HEK293 (cell line): ENCODE data around the gene KLC1.

Experiments
- MYNN ChIP-seq: fragments of 450-650 bp; formaldehyde crosslinking; IDR thresholded peaks from 2 replicates; pipeline ENCODE4 v1.5.1; 2016; ENCODE audit warnings: missing biosample characterization, missing genetic modification characterization, borderline replicate concordance
- SP2 ChIP-seq: fragments of 450-650 bp; formaldehyde crosslinking; IDR thresholded peaks from 2 replicates; pipeline ENCODE4 v1.5.1; 2016; ENCODE audit warnings: missing biosample characterization, missing genetic modification characterization
- SP3 ChIP-seq: fragments of 450-650 bp; formaldehyde crosslinking; IDR thresholded peaks from 2 replicates; pipeline ENCODE4 v1.5.1; 2016; ENCODE audit warnings: missing biosample characterization, missing genetic modification characterization
- ZBTB8A ChIP-seq: fragments of 450-650 bp; formaldehyde crosslinking; IDR thresholded peaks from 2 replicates; pipeline ENCODE4 v1.5.1; 2016; ENCODE audit warnings: missing biosample characterization, missing genetic modification characterization
- ZNF121 ChIP-seq: fragments of 450-650 bp; formaldehyde crosslinking; IDR thresholded peaks from 2 replicates; pipeline ENCODE4 v1.5.1; 2016; ENCODE audit warnings: missing biosample characterization, missing genetic modification characterization
- ZNF274 ChIP-seq, 2 experiments: fragments of 200-500 bp in 1 of 2; fragments of 450-650 bp in 1 of 2; sonication (Bioruptor generic) in 1 of 2; formaldehyde crosslinking in 1 of 2; IDR thresholded peaks; 2 replicates each; pipeline versions ENCODE4 v1.5.1 to v1.6.1; 2014 to 2016; ENCODE audit warnings: borderline replicate concordance in 1 of 2, inconsistent platforms in 1 of 2, low read length in 1 of 2, missing biosample characterization in 1 of 2, missing genetic modification characterization in 1 of 2
- ZNF324 ChIP-seq: fragments of 450-650 bp; formaldehyde crosslinking; IDR thresholded peaks from 2 replicates; pipeline ENCODE4 v1.5.1; 2016; ENCODE audit warnings: missing biosample characterization, missing genetic modification characterization
- ZNF558 ChIP-seq: fragments of 450-650 bp; formaldehyde crosslinking; IDR thresholded peaks from 2 replicates; pipeline ENCODE4 v1.5.1; 2016; ENCODE audit warnings: missing biosample characterization, missing genetic modification characterization
- TF ChIP-seq, protein P1 (sequence below): fragments of 450-650 bp; formaldehyde crosslinking; IDR thresholded peaks from 2 replicates; pipeline ENCODE4 v1.5.1; 2016; ENCODE audit warnings: missing biosample characterization, missing genetic modification characterization
- TF ChIP-seq, protein P2 (sequence below): fragments of 450-650 bp; formaldehyde crosslinking; IDR thresholded peaks from 2 replicates; pipeline ENCODE4 v1.5.1; 2016; ENCODE audit warnings: missing biosample characterization, missing genetic modification characterization
- TF ChIP-seq, protein P3 (sequence below): fragments of 450-650 bp; formaldehyde crosslinking; IDR thresholded peaks from 2 replicates; pipeline ENCODE4 v1.5.1; 2016; ENCODE audit warnings: missing biosample characterization, missing genetic modification characterization
- TF ChIP-seq, protein P4 (sequence below): fragments of 450-650 bp; formaldehyde crosslinking; IDR thresholded peaks from 2 replicates; pipeline ENCODE4 v1.5.1; 2016; ENCODE audit warnings: missing biosample characterization, missing genetic modification characterization
- TF ChIP-seq, protein P5 (sequence below): fragments of 450-650 bp; formaldehyde crosslinking; IDR thresholded peaks from 2 replicates; pipeline ENCODE4 v1.5.1; 2016; ENCODE audit warnings: missing biosample characterization, missing genetic modification characterization

DNA sequence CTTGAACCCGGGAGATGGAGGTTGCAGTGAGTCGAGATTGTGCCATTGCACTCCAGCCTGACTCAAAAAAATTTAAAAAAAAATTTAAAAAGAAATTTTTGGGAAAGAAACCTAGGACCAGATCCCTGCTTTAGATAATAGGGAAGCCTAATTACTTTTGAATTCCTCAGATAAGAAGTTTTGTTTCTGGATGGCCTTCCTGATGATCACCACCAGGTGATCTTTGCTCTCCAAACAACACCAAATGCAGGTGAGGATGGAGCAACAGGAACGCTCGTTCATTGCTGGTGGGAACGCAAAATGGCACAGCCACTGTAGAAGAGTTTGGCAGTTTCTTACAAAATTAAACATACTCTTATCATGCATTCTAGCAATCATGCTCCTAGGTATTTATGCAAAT lies 28.5 kb upstream of the KLC1 start:
- TF ChIP-seq, protein P1, sequence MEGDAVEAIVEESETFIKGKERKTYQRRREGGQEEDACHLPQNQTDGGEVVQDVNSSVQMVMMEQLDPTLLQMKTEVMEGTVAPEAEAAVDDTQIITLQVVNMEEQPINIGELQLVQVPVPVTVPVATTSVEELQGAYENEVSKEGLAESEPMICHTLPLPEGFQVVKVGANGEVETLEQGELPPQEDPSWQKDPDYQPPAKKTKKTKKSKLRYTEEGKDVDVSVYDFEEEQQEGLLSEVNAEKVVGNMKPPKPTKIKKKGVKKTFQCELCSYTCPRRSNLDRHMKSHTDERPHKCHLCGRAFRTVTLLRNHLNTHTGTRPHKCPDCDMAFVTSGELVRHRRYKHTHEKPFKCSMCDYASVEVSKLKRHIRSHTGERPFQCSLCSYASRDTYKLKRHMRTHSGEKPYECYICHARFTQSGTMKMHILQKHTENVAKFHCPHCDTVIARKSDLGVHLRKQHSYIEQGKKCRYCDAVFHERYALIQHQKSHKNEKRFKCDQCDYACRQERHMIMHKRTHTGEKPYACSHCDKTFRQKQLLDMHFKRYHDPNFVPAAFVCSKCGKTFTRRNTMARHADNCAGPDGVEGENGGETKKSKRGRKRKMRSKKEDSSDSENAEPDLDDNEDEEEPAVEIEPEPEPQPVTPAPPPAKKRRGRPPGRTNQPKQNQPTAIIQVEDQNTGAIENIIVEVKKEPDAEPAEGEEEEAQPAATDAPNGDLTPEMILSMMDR (tag by site-specific recombination): no peak
- no peak for TF ChIP-seq ZBTB8A (tag by site-specific recombination)
- TF ChIP-seq ZNF274 (IDR thresholded peaks at IDR 0.05; ENCODE audit: low read length): no peak
- no peak for TF ChIP-seq ZNF274 (tag by site-specific recombination; IDR thresholded peaks at IDR 0.05; ENCODE audit: borderline replicate concordance)
- TF ChIP-seq, protein P2, sequence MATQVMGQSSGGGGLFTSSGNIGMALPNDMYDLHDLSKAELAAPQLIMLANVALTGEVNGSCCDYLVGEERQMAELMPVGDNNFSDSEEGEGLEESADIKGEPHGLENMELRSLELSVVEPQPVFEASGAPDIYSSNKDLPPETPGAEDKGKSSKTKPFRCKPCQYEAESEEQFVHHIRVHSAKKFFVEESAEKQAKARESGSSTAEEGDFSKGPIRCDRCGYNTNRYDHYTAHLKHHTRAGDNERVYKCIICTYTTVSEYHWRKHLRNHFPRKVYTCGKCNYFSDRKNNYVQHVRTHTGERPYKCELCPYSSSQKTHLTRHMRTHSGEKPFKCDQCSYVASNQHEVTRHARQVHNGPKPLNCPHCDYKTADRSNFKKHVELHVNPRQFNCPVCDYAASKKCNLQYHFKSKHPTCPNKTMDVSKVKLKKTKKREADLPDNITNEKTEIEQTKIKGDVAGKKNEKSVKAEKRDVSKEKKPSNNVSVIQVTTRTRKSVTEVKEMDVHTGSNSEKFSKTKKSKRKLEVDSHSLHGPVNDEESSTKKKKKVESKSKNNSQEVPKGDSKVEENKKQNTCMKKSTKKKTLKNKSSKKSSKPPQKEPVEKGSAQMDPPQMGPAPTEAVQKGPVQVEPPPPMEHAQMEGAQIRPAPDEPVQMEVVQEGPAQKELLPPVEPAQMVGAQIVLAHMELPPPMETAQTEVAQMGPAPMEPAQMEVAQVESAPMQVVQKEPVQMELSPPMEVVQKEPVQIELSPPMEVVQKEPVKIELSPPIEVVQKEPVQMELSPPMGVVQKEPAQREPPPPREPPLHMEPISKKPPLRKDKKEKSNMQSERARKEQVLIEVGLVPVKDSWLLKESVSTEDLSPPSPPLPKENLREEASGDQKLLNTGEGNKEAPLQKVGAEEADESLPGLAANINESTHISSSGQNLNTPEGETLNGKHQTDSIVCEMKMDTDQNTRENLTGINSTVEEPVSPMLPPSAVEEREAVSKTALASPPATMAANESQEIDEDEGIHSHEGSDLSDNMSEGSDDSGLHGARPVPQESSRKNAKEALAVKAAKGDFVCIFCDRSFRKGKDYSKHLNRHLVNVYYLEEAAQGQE (tag by site-specific recombination): no peak
- TF ChIP-seq ZNF121 (tag by site-specific recombination): no peak
- no peak for TF ChIP-seq ZNF558 (tag by site-specific recombination)
- TF ChIP-seq, protein P3, sequence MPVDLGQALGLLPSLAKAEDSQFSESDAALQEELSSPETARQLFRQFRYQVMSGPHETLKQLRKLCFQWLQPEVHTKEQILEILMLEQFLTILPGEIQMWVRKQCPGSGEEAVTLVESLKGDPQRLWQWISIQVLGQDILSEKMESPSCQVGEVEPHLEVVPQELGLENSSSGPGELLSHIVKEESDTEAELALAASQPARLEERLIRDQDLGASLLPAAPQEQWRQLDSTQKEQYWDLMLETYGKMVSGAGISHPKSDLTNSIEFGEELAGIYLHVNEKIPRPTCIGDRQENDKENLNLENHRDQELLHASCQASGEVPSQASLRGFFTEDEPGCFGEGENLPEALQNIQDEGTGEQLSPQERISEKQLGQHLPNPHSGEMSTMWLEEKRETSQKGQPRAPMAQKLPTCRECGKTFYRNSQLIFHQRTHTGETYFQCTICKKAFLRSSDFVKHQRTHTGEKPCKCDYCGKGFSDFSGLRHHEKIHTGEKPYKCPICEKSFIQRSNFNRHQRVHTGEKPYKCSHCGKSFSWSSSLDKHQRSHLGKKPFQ (tag by site-specific recombination): no peak
- TF ChIP-seq, protein P4, sequence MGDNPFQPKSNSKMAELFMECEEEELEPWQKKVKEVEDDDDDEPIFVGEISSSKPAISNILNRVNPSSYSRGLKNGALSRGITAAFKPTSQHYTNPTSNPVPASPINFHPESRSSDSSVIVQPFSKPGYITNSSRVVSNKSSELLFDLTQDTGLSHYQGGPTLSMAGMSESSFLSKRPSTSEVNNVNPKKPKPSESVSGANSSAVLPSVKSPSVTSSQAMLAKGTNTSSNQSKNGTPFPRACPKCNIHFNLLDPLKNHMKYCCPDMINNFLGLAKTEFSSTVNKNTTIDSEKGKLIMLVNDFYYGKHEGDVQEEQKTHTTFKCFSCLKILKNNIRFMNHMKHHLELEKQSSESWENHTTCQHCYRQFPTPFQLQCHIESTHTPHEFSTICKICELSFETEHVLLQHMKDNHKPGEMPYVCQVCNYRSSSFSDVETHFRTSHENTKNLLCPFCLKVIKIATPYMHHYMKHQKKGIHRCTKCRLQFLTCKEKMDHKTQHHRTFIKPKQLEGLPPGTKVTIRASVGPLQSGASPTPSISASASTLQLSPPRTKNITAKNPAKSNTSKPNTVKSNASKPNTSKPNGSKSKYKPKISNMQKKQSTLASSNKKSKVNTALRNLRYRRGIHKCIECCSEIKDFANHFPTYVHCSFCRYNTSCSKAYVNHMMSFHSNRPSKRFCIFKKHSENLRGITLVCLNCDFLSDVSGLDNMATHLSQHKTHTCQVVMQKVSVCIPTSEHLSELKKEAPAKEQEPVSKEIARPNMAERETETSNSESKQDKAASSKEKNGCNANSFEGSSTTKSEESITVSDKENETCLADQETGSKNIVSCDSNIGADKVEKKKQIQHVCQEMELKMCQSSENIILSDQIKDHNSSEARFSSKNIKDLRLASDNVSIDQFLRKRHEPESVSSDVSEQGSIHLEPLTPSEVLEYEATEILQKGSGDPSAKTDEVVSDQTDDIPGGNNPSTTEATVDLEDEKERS (tag by site-specific recombination): no peak
- TF ChIP-seq, protein P5, sequence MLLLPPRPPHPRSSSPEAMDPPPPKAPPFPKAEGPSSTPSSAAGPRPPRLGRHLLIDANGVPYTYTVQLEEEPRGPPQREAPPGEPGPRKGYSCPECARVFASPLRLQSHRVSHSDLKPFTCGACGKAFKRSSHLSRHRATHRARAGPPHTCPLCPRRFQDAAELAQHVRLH (tag by site-specific recombination): no peak
- no peak for TF ChIP-seq MYNN
- TF ChIP-seq ZNF324 (tag by site-specific recombination): no peak
- no peak for TF ChIP-seq SP2
- TF ChIP-seq SP3: no peak
